Measurements from ENCODE around the gene ATAD2B.

Gene ATAD2B

GRCh38 chr2:23918837-23919489 lies 8.0 kb downstream of the ATAD2B start:
- ATAC-seq = no peak
- TF ChIP-seq ISL1 (CRISPR knock-in tag; IDR thresholded peaks at IDR 0.05) = no peak
- TF ChIP-seq OSR1 (CRISPR knock-in tag; IDR thresholded peaks at IDR 0.05) = no peak
- TF ChIP-seq RARB (CRISPR knock-in tag; IDR thresholded peaks at IDR 0.05) = no peak
- no peak for TF ChIP-seq TSHZ2 (CRISPR knock-in tag; IDR thresholded peaks at IDR 0.05)
- TF ChIP-seq ZNF565 (CRISPR knock-in tag; conservative IDR thresholded peaks at IDR 0.05; ENCODE audit: low read depth) = no peak
- no peak for TF ChIP-seq PPARA (CRISPR knock-in tag; IDR thresholded peaks at IDR 0.05; ENCODE audit: borderline replicate concordance)
- TF ChIP-seq ESRRG (CRISPR knock-in tag; IDR thresholded peaks at IDR 0.05) = no peak
- TF ChIP-seq ZC3H10 (CRISPR knock-in tag; IDR thresholded peaks at IDR 0.05) = no peak
- no peak for TF ChIP-seq CSRNP3 (CRISPR knock-in tag; IDR thresholded peaks at IDR 0.05)
- TF ChIP-seq PATZ1 (CRISPR knock-in tag; IDR thresholded peaks at IDR 0.05; ENCODE audit: borderline replicate concordance) = no peak
- no peak for TF ChIP-seq ZFP3 (CRISPR knock-in tag; IDR thresholded peaks at IDR 0.05)
- no peak for TF ChIP-seq CREB5 (CRISPR knock-in tag; IDR thresholded peaks at IDR 0.05; ENCODE audit: low read depth)
- no peak for TF ChIP-seq ZNF8 (CRISPR knock-in tag; IDR thresholded peaks at IDR 0.05)
- TF ChIP-seq TCF4 (CRISPR knock-in tag; IDR thresholded peaks at IDR 0.05; ENCODE audit: borderline replicate concordance) = no peak
- TF ChIP-seq ZFP30 (CRISPR knock-in tag; IDR thresholded peaks at IDR 0.05) = no peak
- no peak for TF ChIP-seq CSDC2 (CRISPR knock-in tag; IDR thresholded peaks at IDR 0.05)
- TF ChIP-seq BACH2 (CRISPR knock-in tag; IDR thresholded peaks at IDR 0.05; ENCODE audit: borderline replicate concordance) = no peak
- no peak for TF ChIP-seq ZNF70 (CRISPR knock-in tag; IDR thresholded peaks at IDR 0.05)

GRCh38 chr2:23916727-23917405 lies 10.1 kb downstream of the ATAD2B start:
- TF ChIP-seq ZNF70 (CRISPR knock-in tag; IDR thresholded peaks at IDR 0.05) (no peak), SNAI2 (CRISPR knock-in tag; IDR thresholded peaks at IDR 0.05) (no peak), ARNTL (CRISPR knock-in tag; IDR thresholded peaks at IDR 0.05; ENCODE audit: borderline replicate concordance, low read depth) (no peak), TSHZ2 (CRISPR knock-in tag; IDR thresholded peaks at IDR 0.05) (no peak), PPARA (CRISPR knock-in tag; IDR thresholded peaks at IDR 0.05; ENCODE audit: borderline replicate concordance) (no peak), ZNF565 (CRISPR knock-in tag; conservative IDR thresholded peaks at IDR 0.05; ENCODE audit: low read depth) (no peak), TCF4 (CRISPR knock-in tag; IDR thresholded peaks at IDR 0.05; ENCODE audit: borderline replicate concordance) (no peak), BACH2 (CRISPR knock-in tag; IDR thresholded peaks at IDR 0.05; ENCODE audit: borderline replicate concordance) (no peak), ZFP3 (CRISPR knock-in tag; IDR thresholded peaks at IDR 0.05) (no peak), ZNF8 (CRISPR knock-in tag; IDR thresholded peaks at IDR 0.05) (no peak), ISL1 (CRISPR knock-in tag; IDR thresholded peaks at IDR 0.05) (no peak), CREB5 (CRISPR knock-in tag; IDR thresholded peaks at IDR 0.05; ENCODE audit: low read depth) (no peak), GLIS3 (CRISPR knock-in tag; IDR thresholded peaks at IDR 0.05) (no peak)
- ATAC-seq = peak; percentile 56
